Stimulated activated CD4-positive, alpha-beta T cell treated with anti-CD3 and anti-CD28 coated beads, Interleukin-4, amount 100 ng/mL, for 48 hours (primary cell): ENCODE data around the gene SLC7A14.
"Not testable (repeated sequence)": the region's sequence is repeated elsewhere in the genome, so short reads cannot be mapped to it uniquely, and the experiment has no call there.

ENCODE experiments used
- DNase-seq, 2 donors: peaks; one replicate each; pipeline ENCODE4 v3.0.0-alpha.2; 2020; ENCODE audit warnings: low read depth in 2 of 2

The SLC7A14 gene

GRCh38 chr3:170594528-170594927, 8.7 kb upstream of the SLC7A14 start:
- DNase-seq, result no peak

DNA sequence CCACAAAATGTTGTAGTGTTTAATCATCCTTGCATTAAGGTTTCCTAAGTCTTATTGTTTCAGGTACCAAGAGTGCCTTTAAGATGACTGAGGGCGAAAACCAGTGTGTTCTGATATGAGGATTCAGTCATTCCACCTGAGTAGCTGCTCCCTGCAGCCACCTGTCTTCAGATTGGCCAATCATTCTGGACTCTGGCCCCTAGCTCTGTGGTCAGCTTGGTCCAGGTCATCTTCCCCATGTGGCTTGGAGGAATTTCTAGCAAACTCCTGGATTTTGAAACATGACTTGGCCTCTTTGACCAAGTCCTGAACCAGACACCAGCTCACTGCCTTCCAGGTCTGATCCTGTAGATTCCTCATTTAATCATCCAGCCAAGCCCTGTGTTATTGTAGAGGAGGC, 7.8 kb upstream of the SLC7A14 start:
- no peak for DNase-seq

- DNase-seq, result no peak
Measured at GRCh38 chr3:170589113-170589512, 3.2 kb upstream of the SLC7A14 start.

DNA sequence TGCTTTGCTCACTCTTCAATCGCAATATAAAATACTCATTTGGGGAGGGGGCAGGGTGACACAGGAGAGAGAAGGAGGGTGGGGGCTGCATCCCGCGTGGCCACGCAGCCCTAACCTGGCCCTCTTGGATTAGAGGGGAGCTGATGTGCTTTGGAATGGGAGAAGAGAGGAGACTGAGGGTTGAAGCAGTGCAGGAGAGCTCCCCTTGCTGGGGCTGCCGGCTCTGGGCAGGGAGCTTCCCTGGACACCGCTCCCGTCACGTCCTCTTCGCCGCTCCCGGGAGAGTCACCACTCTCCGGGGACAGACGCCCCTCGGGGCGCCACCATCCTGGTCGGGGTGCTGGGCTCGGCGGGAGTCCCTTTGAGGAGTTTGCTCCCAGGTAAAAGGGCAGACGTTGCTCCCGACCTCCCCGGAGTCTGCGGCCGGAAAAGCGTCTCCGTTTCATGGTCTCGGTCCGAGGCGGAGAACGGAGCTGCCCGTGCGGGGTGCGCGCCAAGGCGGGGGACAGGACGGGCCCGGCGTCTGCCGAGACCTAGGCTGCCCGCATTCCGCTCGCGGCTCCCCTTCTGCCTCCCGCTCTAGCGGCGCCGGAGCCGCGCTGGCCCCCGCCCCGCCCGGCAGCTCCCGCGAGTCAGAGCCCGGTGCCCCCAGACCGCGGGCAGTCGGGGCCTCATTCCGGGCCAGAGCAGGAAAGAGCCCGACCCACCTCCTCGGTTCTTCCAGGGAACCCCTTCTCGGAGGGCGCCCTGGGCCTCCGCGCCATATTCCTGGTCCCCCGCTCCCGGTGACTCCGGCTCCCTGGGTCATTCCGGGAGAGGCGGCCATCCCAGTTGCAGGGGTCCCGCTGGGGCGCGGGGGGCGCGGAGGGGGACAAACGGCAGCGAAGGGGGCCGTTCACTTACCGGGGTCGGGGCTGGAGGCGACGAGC, 603 bp downstream of the SLC7A14 start:
- DNase-seq, result no peak

- peak; percentile 45 to 62 for DNase-seq
Measured at GRCh38 chr3:170584585-170585007, 1.3 kb downstream of the SLC7A14 start.

DNA sequence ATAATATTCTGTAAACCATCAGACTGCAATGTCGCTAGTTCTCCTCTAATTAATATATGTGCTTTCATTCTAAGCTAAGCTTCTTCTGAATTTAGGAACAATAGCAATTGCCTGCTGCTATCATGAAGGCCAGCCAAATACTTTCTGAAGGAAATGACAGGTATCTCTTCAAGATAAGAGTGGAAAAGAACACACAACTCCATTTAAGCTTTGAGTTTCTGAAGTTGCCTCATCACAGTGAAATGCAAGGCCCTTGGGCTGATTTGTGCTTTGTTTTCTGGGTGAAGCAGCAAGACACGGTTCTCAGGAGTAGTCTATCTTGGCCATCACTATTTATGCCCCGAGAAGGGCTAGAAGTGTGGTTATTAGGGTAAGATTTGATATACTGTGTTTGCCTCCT, 6.2 kb downstream of the SLC7A14 start:
- DNase-seq, result no peak

GRCh38 chr3:170572665-170573253, 13.1 kb downstream of the SLC7A14 start:
- peak in 1 of 2 donors; percentile 4 for DNase-seq

DNA sequence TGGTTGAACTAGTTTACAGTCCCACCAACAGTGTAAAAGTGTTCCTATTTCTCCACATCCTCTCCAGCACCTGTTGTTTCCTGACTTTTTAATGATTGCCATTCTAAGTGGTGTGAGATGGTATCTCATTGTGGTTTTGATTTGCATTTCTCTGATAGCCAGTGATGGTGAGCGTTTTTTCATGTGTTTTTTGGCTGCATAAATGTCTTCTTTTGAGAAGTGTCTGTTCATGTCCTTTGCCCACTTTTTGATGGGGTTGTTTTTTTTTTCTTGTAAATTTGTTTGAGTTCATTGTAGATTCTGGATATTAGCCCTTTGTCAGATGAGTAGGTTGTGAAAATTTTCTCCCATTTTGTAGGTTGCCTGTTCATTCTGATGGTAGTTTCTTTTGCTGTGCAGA, 18.3 kb downstream of the SLC7A14 start:
- not testable (repeated sequence) for DNase-seq

GRCh38 chr3:170566413-170566812, 19.5 kb downstream of the SLC7A14 start:
- no peak for DNase-seq

GRCh38 chr3:170565495-170565894, 20.4 kb downstream of the SLC7A14 start:
- no peak for DNase-seq

- DNase-seq, result no peak
Measured at GRCh38 chr3:170564664-170565063, 21.2 kb downstream of the SLC7A14 start.

GRCh38 chr3:170563712-170564423, 22.0 kb downstream of the SLC7A14 start:
- peak in 1 of 2 donors; percentile 13 for DNase-seq

DNA sequence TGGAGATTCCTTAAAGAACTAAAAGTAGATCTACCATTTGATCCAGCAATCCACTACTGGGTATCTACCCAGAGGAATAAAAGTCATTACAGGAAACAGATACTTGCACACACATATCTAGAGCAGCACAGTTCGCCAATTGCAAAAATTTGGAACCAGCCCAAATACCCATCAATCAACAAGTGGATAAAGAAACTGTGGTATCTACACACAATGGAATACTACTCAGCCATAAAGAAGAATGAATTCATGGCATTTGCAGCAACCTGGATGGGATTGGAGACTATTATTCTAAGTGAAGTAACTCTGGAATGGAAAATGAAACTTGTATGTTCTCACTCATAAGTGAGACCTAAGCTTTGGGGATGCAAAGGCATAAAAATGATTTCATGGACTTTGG, 23.8 kb downstream of the SLC7A14 start:
- DNase-seq, result no peak

DNA sequence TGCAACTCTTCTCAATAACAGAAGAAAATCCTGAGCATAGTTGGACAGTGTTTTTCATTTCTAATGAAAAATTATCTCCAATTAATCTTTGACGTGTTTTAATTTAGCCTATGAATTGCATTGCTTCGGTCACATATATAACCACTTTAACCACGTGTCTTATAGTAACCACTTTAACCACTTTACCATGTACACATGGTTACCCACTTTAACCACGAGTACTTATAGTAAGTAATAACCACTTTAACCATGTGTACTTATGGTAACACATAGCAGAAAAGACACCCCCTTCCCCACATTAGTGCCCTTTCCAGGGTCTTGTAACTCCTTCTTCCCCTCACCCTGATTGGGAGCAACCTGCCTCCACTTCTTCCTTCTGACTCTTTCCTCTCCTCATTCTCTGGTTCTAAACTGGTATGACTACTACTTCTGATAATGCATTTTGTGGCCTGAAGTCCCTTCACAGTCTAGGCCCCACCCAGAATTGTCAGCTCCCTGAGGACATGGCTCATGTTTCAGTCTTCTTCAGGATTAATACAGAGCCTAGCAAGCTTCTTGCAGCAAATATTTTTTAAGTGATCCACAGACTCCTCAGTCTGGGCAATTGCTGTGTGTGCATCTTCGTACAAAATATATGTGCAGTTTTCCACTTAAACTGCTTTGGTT, 25.0 kb downstream of the SLC7A14 start:
- no peak for DNase-seq

- DNase-seq, result no peak
Measured at GRCh38 chr3:170560296-170560695, 25.6 kb downstream of the SLC7A14 start.

- no peak for DNase-seq
Measured at GRCh38 chr3:170558427-170558826, 27.4 kb downstream of the SLC7A14 start.

- no peak for DNase-seq
Measured at GRCh38 chr3:170555329-170555728, 30.5 kb downstream of the SLC7A14 start.

- no peak for DNase-seq
Measured at GRCh38 chr3:170553788-170554757, 31.8 kb downstream of the SLC7A14 start.

DNA sequence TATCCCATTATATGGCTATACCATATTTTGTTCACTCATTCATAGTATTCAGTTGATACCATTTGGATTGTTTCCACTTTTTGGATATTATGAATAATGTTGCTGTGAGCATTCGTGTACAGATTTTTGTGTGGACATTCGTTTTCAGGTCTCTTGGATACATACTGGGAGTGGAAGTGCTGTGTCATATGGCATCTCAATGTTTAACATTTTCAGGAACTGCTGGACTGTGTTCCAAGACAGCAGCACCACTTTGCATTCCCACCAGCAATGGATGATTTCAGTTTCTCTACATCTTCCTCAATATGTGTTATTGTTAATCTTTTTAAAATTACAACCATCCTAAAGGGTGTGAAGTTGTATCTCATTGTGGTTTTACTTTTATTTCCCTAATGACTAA, 34.6 kb downstream of the SLC7A14 start:
- DNase-seq, result no peak

GRCh38 chr3:170542704-170543103, 43.2 kb downstream of the SLC7A14 start:
- no peak for DNase-seq

DNA sequence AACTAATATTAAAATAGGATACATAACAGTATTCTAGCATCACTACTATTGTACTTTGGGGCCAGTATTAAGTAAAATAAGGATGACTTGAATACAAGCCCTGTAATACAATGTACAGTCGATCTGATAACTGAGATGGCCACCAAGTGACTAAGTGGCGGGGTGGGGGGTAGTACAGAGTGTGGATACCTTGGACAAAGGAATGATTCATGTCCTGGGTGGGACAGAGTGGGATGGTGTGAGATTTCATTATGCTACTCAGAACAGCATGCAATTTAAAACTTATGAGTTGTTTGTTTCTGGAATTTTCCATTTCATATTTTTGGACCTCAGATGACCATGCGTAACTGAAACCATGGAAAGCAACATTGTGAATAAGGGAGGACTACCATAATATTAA, 46.0 kb downstream of the SLC7A14 start:
- no peak for DNase-seq
